ENCODE results near the gene MYO5A. TPM values are rescaled to one million over a fixed set of nuclear protein-coding genes. Genes with fewer than 3 reads are reported as not detected.

Gene MYO5A
- total RNA-seq, 2 experiments from 2014 or later: 19.2 to 22.6 TPM

DNA sequence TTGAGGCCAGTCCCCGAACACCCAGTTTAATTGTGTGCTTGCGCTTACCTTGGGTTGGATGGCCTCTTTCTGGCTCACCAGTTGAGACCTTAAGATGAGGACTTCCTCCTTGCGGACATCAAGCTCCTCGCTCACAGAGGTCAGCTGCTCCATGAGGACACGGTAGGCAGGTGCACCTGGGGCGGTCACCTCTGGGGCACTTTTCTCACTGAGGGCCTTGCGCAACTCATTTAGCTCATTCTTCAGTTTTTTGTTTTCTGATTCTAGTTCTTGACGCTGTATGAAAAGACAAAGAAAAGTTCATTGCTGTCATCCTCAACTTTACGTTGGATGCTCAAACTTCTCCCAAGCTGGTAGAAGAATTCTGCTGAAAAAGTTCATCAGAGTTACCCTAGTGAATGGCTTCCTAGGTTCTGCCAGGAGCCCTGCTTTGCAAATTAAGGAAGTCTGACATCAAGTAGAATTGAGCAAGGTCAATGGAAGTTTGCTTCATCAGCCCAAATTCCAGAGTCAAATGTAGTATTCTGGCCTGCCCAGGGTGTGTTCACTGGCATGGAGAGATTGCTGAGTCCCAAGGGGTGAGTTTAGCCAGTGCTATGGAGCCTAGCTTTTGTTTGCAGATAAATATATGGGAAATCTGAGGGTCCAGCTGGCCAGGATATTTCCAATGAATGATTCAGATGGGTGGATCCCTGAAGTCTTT, 177.3 kb downstream of the MYO5A start:
- H3K36me3 Mint-ChIP-seq (ENCODE audit: low read depth): peaks cover 5% of the 10 kb centered on the region

GRCh38 chr15:52350423-52350822, 178.3 kb downstream of the MYO5A start:
- intact Hi-C loops (cut with micrococcal nuclease): no loop called here
- ATAC-seq (no peak), DNase-seq (no peak)
- H3K36me3 Mint-ChIP-seq (ENCODE audit: low read depth): peaks cover 7% of the 10 kb centered on the region
- ChIA-PET POLR2A (no interaction called here), CTCF (interaction anchor here (1.0 kb wide), 1 partner anchor 88 kb away, joined by 3 read pairs; no protein-coding TSS in a partner anchor)
- H3K4me1 Mint-ChIP-seq (ENCODE audit: low read depth): no peaks in the 10 kb centered on the region
- H3K27ac Mint-ChIP-seq: no peak overlapping the region
- no peak overlapping the region for H3K4me3 Mint-ChIP-seq
- H3K27me3 Mint-ChIP-seq: no peaks in the 10 kb centered on the region
- H3K9me3 Mint-ChIP-seq: no peaks in the 10 kb centered on the region
- TF ChIP-seq CTCF (IDR thresholded peaks at IDR 0.05): no peak

More for the DNA sequence above, 177.3 kb downstream of the MYO5A start:
- H3K27me3 Mint-ChIP-seq: no peaks in the 10 kb centered on the region
- CTCF ChIA-PET: no interaction called here
- no peak overlapping the region for H3K4me3 Mint-ChIP-seq
- no peaks in the 10 kb centered on the region for H3K9me3 Mint-ChIP-seq
- TF ChIP-seq CTCF (IDR thresholded peaks at IDR 0.05): no peak
- DNase-seq: no peak
- no peaks in the 10 kb centered on the region for H3K4me1 Mint-ChIP-seq (ENCODE audit: low read depth)
- ATAC-seq: no peak
- H3K27ac Mint-ChIP-seq: no peak overlapping the region
- intact Hi-C loops (cut with micrococcal nuclease): no loop called here
- POLR2A ChIA-PET: interaction anchor here (0.6 kb wide), 1 partner anchor 120 kb away, joined by 3 read pairs; no protein-coding TSS in a partner anchor

DNA sequence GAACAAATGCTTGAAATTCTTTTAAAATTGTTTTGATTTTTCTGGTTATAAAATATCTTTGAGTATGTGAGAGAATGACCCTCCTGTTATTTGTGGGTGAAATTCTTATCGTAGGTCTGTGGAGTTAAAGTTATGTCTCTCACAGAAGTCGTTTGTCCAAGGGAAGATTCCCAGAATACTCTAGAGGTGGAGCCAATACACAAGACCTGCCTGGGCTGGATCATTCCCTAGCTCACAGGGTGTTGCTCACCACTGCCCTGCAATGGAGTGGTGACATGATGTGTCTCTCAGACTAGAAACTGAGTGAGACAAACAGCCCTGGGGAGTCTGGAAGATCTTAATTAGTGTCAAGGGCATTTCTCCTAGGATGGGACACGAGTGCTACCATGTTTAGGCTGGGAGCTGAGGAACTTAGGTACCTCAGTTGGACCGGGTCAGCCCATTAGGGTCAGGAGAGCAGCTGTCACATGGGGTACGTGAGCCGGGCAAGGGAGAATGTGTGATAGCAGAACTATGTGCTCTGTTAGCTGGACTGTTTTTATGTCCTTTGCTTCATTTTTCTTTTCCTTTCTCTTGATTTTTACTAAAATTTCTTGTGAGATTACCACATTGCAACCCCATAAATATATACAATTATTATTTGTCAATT, 179.5 kb downstream of the MYO5A start:
- Mint-ChIP-seq H3K36me3 (ENCODE audit: low read depth) (peaks cover 7% of the 10 kb centered on the region), H3K9me3 (no peaks in the 10 kb centered on the region), H3K27ac (no peak overlapping the region), H3K27me3 (no peaks in the 10 kb centered on the region), H3K4me1 (ENCODE audit: low read depth) (no peaks in the 10 kb centered on the region), H3K4me3 (no peak overlapping the region)
- no peak for TF ChIP-seq CTCF (IDR thresholded peaks at IDR 0.05)
- intact Hi-C loops (cut with micrococcal nuclease): no loop called here
- ChIA-PET POLR2A (no interaction called here), CTCF (interaction anchor here (1.0 to 1.9 kb wide), 2 partner anchors 87 to 92 kb away, joined by 3 to 5 read pairs; no protein-coding TSS in a partner anchor)
- DNase-seq (no peak), ATAC-seq (no peak)

- ChIA-PET POLR2A (no interaction called here), CTCF (interaction anchor here (0.9 to 1.9 kb wide), 3 partner anchors 16 to 210 kb away, joined by 3 to 5 read pairs (median 5); no protein-coding TSS in a partner anchor)
- DNase-seq (no peak), ATAC-seq (no peak)
- H3K4me1 Mint-ChIP-seq (ENCODE audit: low read depth): no peaks in the 10 kb centered on the region
- H3K36me3 Mint-ChIP-seq (ENCODE audit: low read depth): peaks cover 7% of the 10 kb centered on the region
- H3K27ac Mint-ChIP-seq: no peak overlapping the region
- intact Hi-C loops (cut with micrococcal nuclease): no loop called here
- H3K27me3 Mint-ChIP-seq: no peaks in the 10 kb centered on the region
- H3K9me3 Mint-ChIP-seq: no peaks in the 10 kb centered on the region
- no peak overlapping the region for H3K4me3 Mint-ChIP-seq
- no peak for TF ChIP-seq CTCF (IDR thresholded peaks at IDR 0.05)
These were observed 180.5 kb downstream of the MYO5A start for GRCh38 chr15:52348056-52348745.

Data from activated CD8-positive, alpha-beta T cell treated with anti-CD3 and anti-CD28 coated beads for 36 hours (primary cell).